CD4-positive, alpha-beta T cell treated with Interleukin-4 for 4 hours (primary cell): ENCODE results near the gene KCNN3.
"Not testable (repeated sequence)": the region's sequence is repeated elsewhere in the genome, so short reads cannot be mapped to it uniquely, and the experiment has no call there.

Source experiments
- DNase-seq: peaks from one replicate; pipeline ENCODE4 v3.0.0-alpha.2; 2020

Gene KCNN3

DNA sequence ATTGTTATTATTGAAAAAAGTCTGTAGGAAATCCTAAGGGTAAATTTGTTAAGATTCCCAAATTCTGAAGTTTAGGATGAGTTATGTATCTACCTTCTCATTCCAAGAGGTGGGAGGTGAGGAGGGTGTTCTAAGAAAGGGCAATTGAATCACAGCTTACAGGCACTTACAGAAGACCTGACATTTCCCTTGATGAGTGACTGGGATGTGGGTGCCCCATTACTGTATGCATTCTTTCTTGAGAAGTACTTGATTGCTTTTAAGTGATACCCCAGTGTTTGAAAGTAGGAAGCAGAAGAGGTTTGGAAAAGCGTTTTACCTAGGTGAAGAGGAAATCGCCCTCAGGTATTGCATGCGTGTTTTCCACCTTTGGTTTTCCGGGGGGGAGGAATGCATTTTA, 175.1 kb downstream of the KCNN3 start:
- no peak for DNase-seq

DNA sequence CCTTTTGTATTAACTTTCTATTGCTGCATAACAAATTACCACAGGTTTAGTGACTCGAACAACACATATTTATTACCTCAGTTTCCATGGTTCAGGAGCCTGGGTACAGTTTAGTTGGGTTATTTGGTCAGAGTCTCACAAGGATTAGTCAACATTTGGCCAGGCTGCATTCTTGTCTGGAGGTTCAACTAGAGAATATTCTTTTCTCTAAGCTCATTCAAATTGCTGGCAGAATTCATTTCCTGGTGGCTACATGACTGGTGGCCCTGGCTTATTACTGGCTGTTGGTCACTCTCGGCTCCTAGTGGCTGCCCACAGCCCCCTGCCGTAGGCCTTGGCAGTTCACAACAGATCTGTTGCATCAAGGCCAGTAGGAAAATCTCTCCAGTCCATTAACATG, 181.0 kb downstream of the KCNN3 start:
- DNase-seq, result no peak

DNA sequence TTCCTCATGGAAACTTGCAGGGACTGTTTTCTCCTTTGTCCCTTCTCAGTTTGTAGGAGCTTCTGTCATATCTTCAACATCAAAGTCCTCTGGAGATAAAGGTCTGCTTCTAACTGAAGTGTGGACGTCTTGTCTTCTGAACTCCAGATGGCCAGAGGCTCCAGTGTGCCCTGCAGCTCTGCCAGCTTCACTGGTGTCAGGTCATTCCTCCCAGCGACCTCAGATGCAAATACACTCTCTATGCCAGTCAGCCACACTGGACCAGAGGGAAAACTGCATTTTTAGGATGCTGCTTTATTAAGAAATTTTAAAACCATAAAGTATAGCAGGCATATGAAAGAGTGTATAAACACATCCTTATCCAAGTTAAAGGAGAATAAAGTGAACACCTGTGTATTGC, 183.6 kb downstream of the KCNN3 start:
- DNase-seq, result no peak

GRCh38 chr1:154683820-154684219, 186.3 kb downstream of the KCNN3 start:
- no peak for DNase-seq

GRCh38 chr1:154682254-154682653, 187.8 kb downstream of the KCNN3 start:
- no peak for DNase-seq

GRCh38 chr1:154677844-154678243, 192.2 kb downstream of the KCNN3 start:
- not testable (repeated sequence) for DNase-seq

DNA sequence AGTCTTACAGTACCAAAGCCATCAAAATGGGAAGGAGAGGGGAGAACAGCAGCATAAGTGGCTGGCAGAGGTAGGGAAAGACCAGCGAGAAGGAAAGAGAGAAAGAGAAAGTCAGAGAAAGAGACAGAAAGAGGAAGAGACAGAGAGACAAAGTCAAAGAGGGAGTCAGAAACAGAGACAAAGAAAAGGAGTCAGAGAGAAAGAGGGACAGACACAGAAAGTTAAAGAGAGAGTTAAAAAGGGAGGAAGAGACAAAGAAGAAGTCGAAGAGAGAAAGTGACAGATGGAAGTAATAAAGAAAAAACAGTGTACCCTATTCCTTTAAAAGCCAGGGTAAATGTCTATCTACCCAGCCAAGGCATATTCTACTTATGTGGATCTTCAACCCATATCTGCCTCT, 193.2 kb downstream of the KCNN3 start:
- DNase-seq, result not testable (repeated sequence)

DNA sequence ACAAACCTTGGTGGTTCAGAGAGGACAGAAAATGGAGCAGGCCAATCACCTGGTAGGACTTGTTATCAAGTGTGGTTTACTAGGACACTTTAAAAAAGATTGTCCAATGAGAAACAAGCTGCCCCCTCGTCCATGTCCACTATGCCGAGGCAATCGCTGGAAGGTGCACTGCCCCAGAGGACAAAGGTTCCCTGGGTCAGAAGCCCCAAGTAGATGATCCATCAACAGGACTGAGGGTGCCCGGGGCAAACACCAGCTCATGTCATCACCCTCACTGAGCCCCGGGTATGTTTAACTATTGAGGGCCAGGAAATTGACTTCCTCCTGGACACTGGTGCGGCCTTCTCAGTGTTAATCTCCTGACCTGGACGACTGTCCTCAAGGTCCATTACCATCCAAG, 195.6 kb downstream of the KCNN3 start:
- not testable (repeated sequence) for DNase-seq

GRCh38 chr1:154672245-154672644, 197.8 kb downstream of the KCNN3 start:
- DNase-seq, result not testable (repeated sequence)

GRCh38 chr1:154671412-154671811, 198.7 kb downstream of the KCNN3 start:
- not testable (repeated sequence) for DNase-seq

- not testable (repeated sequence) for DNase-seq
Measured at GRCh38 chr1:154670310-154671270, 199.5 kb downstream of the KCNN3 start.

GRCh38 chr1:154669464-154670282, 200.4 kb downstream of the KCNN3 start:
- peak; percentile 69 for DNase-seq

GRCh38 chr1:154666051-154666790, 203.9 kb downstream of the KCNN3 start:
- no peak for DNase-seq

- DNase-seq, result no peak
Measured at GRCh38 chr1:154664331-154665002, 205.6 kb downstream of the KCNN3 start.

DNA sequence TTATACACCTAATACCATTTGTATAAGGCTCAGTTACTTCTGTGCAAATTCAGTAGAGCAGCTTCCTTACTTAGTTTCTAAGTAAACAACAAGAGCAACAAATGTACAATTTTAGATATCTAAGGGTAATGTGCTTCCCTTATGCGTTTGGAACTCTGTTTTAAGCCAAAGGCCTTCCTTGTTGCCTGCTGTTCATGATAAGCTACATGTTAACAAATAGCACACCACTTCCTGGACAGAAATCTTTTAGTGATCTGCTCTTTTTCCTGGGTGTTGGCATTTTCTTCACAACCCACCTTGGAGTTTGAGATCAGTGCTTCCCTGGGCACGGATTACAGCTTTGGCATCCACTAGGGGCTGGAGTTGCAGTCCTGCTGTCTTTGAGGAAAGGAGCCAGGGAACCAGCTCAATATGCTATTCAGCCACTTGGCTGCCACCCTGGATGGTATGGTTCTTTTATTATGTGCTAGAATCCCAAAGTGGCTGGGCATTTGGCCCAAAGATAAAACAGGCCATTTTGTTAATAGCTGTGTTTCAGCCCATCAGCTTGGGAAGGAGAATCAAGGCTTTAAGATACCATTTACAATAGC, 206.5 kb downstream of the KCNN3 start:
- no peak for DNase-seq

DNA sequence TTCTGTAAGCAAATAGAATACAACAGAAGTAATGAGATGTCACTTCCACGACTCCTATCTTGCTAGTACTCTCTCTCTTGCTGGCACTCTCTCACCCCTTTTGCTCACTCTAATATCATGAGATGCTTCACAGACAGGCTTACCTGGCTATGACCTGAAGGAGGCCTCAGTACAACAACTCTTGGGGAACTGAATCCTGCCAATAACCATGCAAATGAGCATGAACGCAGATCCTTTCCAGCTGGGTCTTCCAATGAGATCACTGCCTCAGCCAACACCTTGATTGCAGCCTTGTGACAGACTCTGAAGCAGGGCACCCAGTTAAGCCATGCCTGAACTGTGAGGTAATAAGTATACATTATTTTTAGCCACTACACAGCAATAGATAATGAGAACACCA, 209.0 kb downstream of the KCNN3 start:
- DNase-seq, result no peak

DNA sequence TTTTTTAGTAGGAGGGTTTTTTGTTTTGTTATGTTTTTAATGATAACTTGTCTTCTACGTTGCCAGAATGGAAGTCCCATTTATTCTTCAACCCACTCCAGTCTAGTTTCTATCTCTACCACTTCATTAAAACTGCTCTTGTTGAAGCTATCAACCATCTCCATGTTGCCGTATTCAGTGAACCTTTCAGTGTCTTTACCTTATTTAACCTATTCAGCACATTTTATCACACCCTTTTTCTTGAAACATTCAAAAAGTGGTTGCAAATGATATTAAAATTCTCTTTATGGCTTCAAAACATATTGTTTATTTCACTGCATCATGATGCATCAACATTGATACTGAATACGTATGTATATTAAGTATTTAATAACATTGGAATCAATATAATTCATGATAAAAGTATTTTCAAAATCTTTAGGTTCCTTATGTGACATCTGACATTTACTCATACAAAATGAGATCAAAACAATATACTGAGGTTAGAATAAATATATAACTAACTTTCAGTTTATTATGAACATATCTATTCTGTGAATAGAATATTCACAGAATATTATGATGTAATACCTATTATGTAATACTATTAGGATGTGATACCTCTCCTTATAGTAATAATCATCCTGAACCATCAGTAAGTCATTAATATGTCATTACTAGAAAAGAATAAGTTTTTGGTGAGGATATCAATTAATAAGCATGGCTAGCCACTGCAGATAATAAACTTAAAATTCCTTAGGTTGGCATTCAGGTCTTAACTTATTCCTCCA, 210.1 kb downstream of the KCNN3 start:
- DNase-seq, result no peak

DNA sequence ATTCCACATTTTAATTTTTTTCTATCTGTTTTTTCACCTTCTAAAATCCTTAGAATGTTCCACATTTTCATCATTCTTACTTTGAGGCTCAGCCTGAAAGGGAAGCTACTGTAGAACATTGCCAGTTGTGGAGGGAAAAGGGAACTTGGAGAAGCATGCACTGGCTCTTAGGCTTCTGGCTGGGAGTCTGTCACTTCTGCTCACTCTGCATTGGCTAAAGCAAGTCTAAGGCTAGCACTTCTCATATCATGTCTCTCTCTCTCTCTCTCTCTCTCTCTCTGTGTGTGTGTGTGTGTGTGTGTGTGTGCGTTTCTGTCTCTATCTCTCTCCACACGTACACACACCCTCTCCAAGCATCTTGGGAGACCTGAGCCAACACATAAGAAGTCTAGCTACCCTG, 212.5 kb downstream of the KCNN3 start:
- no peak for DNase-seq

- DNase-seq, result no peak
Measured at GRCh38 chr1:154652893-154653292, 217.2 kb downstream of the KCNN3 start.
